ENCODE results near the gene TRIM2.

DNA sequence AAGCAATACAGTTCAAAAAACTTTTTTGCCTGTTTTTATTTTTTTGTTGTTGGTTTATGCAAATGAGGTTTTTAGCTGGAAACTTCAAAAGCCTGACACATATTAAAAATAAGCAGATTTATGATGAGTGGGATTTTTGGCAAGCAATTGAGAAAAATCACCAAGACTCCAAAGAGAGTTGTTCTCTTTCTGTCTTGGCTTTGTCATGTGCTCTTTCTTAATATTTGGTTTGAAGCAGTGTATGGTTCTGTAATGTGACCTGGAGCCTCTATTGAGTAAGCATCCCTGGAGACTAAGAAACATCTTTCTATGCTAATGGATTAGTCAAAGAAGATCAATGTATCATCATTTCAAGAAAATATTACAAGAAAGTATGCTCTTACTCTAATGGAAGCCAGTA lies 11.7 kb downstream of the TRIM2 start:
- TF ChIP-seq, protein P1, sequence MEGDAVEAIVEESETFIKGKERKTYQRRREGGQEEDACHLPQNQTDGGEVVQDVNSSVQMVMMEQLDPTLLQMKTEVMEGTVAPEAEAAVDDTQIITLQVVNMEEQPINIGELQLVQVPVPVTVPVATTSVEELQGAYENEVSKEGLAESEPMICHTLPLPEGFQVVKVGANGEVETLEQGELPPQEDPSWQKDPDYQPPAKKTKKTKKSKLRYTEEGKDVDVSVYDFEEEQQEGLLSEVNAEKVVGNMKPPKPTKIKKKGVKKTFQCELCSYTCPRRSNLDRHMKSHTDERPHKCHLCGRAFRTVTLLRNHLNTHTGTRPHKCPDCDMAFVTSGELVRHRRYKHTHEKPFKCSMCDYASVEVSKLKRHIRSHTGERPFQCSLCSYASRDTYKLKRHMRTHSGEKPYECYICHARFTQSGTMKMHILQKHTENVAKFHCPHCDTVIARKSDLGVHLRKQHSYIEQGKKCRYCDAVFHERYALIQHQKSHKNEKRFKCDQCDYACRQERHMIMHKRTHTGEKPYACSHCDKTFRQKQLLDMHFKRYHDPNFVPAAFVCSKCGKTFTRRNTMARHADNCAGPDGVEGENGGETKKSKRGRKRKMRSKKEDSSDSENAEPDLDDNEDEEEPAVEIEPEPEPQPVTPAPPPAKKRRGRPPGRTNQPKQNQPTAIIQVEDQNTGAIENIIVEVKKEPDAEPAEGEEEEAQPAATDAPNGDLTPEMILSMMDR (conservative IDR thresholded peaks at IDR 0.05; ENCODE audit: low read depth in 2 of 2), result no peak
- no peak for TF ChIP-seq EZH2 (IDR thresholded peaks at IDR 0.05; ENCODE audit: low read depth, unreplicated experiment)
- TF ChIP-seq, protein P2, sequence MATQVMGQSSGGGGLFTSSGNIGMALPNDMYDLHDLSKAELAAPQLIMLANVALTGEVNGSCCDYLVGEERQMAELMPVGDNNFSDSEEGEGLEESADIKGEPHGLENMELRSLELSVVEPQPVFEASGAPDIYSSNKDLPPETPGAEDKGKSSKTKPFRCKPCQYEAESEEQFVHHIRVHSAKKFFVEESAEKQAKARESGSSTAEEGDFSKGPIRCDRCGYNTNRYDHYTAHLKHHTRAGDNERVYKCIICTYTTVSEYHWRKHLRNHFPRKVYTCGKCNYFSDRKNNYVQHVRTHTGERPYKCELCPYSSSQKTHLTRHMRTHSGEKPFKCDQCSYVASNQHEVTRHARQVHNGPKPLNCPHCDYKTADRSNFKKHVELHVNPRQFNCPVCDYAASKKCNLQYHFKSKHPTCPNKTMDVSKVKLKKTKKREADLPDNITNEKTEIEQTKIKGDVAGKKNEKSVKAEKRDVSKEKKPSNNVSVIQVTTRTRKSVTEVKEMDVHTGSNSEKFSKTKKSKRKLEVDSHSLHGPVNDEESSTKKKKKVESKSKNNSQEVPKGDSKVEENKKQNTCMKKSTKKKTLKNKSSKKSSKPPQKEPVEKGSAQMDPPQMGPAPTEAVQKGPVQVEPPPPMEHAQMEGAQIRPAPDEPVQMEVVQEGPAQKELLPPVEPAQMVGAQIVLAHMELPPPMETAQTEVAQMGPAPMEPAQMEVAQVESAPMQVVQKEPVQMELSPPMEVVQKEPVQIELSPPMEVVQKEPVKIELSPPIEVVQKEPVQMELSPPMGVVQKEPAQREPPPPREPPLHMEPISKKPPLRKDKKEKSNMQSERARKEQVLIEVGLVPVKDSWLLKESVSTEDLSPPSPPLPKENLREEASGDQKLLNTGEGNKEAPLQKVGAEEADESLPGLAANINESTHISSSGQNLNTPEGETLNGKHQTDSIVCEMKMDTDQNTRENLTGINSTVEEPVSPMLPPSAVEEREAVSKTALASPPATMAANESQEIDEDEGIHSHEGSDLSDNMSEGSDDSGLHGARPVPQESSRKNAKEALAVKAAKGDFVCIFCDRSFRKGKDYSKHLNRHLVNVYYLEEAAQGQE (IDR thresholded peaks at IDR 0.05; ENCODE audit: unreplicated experiment), result no peak
- TF ChIP-seq POLR2AphosphoS5 (IDR thresholded peaks at IDR 0.05; ENCODE audit: low read depth), result no peak
- no peak for TF ChIP-seq EZH2phosphoT487 (IDR thresholded peaks at IDR 0.05; ENCODE audit: unreplicated experiment)
- TF ChIP-seq, protein P3, sequence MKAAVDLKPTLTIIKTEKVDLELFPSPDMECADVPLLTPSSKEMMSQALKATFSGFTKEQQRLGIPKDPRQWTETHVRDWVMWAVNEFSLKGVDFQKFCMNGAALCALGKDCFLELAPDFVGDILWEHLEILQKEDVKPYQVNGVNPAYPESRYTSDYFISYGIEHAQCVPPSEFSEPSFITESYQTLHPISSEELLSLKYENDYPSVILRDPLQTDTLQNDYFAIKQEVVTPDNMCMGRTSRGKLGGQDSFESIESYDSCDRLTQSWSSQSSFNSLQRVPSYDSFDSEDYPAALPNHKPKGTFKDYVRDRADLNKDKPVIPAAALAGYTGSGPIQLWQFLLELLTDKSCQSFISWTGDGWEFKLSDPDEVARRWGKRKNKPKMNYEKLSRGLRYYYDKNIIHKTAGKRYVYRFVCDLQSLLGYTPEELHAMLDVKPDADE (IDR thresholded peaks at IDR 0.05), result no peak
- no peak for TF ChIP-seq ZNF331 (CRISPR knock-in tag; IDR thresholded peaks at IDR 0.05; ENCODE audit: low read depth)
- TF ChIP-seq STAT1 (IDR thresholded peaks at IDR 0.05; ENCODE audit: unreplicated experiment), result no peak
- no peak for TF ChIP-seq JUNB (IDR thresholded peaks at IDR 0.05; ENCODE audit: unreplicated experiment)
